Fibroblast of lung (primary cell): ENCODE results near the gene INPP4A.

Experiments
- EZH2 ChIP-seq: IDR thresholded peaks from 2 replicates; pipeline ENCODE4 v1.5.1; 2012; ENCODE audit warnings: low read length, control low read depth, mild to moderate bottlenecking; ENCODE audit errors: missing control alignments
- TF ChIP-seq, protein P1 (sequence below), 2 donors: IDR thresholded peaks in 1 of 2; conservative IDR thresholded peaks in 1 of 2; 1 replicate in 1 of 2; 2 replicates in 1 of 2; pipeline ENCODE4 v1.5.1; 2011 to 2012; ENCODE audit warnings: low read length in 2 of 2, control low read depth in 1 of 2, inconsistent platforms in 1 of 2, low read depth in 1 of 2, mild to moderate bottlenecking in 1 of 2

DNA sequence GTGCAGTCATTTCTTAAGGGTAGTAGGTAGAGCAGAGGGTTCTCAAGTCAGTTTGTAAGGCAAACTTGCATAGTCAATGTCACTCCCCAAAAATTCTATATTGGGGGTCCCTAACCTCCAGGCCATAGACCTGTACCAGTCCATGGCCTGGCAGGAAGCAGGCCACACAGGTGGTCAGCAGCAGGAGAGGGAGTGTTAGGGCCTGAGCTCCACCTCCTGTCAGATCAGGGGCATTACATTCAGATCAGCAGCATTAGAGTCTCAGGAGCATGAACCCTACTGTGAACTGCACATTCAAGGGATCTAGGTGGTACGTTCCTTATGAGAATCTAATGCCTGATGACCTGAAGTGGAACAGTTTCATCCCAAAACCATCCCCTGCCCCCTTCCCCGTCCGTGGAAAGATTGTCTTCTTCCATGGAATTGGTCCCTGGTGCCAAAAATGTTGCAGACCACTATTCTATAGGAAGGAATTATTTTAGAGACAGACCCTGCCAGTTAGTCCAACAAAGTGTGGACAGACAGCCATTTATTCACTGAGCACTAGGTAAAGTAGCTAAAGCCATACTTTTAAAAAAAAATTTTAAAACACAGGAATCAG, 157.0 kb downstream of the INPP4A start:
- TF ChIP-seq, protein P1, sequence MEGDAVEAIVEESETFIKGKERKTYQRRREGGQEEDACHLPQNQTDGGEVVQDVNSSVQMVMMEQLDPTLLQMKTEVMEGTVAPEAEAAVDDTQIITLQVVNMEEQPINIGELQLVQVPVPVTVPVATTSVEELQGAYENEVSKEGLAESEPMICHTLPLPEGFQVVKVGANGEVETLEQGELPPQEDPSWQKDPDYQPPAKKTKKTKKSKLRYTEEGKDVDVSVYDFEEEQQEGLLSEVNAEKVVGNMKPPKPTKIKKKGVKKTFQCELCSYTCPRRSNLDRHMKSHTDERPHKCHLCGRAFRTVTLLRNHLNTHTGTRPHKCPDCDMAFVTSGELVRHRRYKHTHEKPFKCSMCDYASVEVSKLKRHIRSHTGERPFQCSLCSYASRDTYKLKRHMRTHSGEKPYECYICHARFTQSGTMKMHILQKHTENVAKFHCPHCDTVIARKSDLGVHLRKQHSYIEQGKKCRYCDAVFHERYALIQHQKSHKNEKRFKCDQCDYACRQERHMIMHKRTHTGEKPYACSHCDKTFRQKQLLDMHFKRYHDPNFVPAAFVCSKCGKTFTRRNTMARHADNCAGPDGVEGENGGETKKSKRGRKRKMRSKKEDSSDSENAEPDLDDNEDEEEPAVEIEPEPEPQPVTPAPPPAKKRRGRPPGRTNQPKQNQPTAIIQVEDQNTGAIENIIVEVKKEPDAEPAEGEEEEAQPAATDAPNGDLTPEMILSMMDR (conservative IDR thresholded peaks at IDR 0.05 in 1 of 2, IDR thresholded peaks at IDR 0.05 in 1 of 2; ENCODE audit: low read depth in 1 of 2, low read length in 2 of 2), result peak; percentile 64 to 69
- TF ChIP-seq EZH2, result no peak
